Measurements from ENCODE around the gene SRM. TPM values are rescaled to one million over a fixed set of nuclear protein-coding genes. Genes with fewer than 3 reads are reported as not detected.

Gene SRM
- total and polyA plus RNA-seq, 2 donors (not counting 1 experiment from before 2014, with no cell fraction given), result 13.0 to 95.4 TPM

- DNase-seq (ENCODE audit: low read depth in 2 of 2), result no peak
- H3K9ac ChIP-seq (ENCODE audit: insufficient read depth, low read length), result no peak overlapping the region
- H3K4me1 ChIP-seq (ENCODE audit: control insufficient read depth, extremely low read depth, insufficient read depth, low read length), result no peaks in the 10 kb centered on the region
- H3K27me3 ChIP-seq (ENCODE audit: control insufficient read depth, insufficient read depth, low read length), result no peaks in the 10 kb centered on the region
- no peak overlapping the region for H3K4me2 ChIP-seq (ENCODE audit: extremely low read depth, insufficient read depth, low read length)
- no peak for TF ChIP-seq EZH2 (IDR thresholded peaks at IDR 0.05; ENCODE audit: low read length, missing control alignments)
- no peak for TF ChIP-seq CTCF (conservative IDR thresholded peaks at IDR 0.05 in 1 of 2, IDR thresholded peaks at IDR 0.05 in 1 of 2; ENCODE audit: low read depth in 1 of 2, low read length in 2 of 2)
- no peak overlapping the region for H3K27ac ChIP-seq (ENCODE audit: insufficient read depth, low read length)
- H3K9me3 ChIP-seq (ENCODE audit: control insufficient read depth, insufficient read depth, low read depth, low read length), result no peaks in the 10 kb centered on the region
- peaks cover 34% of the 10 kb centered on the region for H3K36me3 ChIP-seq (ENCODE audit: control insufficient read depth, insufficient read depth, low read length)
- no peak overlapping the region for H2AFZ ChIP-seq (ENCODE audit: low read length)
- H4K20me1 ChIP-seq (ENCODE audit: control insufficient read depth, extremely low read depth, insufficient read depth, low read length), result no peaks in the 10 kb centered on the region
- no peak overlapping the region for H3K4me3 ChIP-seq (replicated peaks in 1 of 4; ENCODE audit: control extremely low read depth in 1 of 4, insufficient read depth in 1 of 4, low read depth in 3 of 4, low read length in 4 of 4)
- H3K79me2 ChIP-seq (ENCODE audit: control insufficient read depth, insufficient read depth, low read length), result no peaks in the 10 kb centered on the region
These were observed 12.5 kb upstream of the SRM start for GRCh38 chr1:11072216-11072917.

- no peaks in the 10 kb centered on the region for H3K9me3 ChIP-seq (ENCODE audit: control insufficient read depth, insufficient read depth, low read depth, low read length)
- no peak overlapping the region for H2AFZ ChIP-seq (ENCODE audit: low read length)
- no peak overlapping the region for H3K9ac ChIP-seq (ENCODE audit: insufficient read depth, low read length)
- H3K4me3 ChIP-seq (replicated peaks in 1 of 4; ENCODE audit: control extremely low read depth in 1 of 4, insufficient read depth in 1 of 4, low read depth in 3 of 4, low read length in 4 of 4), result no peak overlapping the region
- peaks cover 34% of the 10 kb centered on the region for H3K36me3 ChIP-seq (ENCODE audit: control insufficient read depth, insufficient read depth, low read length)
- H3K4me1 ChIP-seq (ENCODE audit: control insufficient read depth, extremely low read depth, insufficient read depth, low read length), result no peaks in the 10 kb centered on the region
- H4K20me1 ChIP-seq (ENCODE audit: control insufficient read depth, extremely low read depth, insufficient read depth, low read length), result no peaks in the 10 kb centered on the region
- no peak for DNase-seq (ENCODE audit: low read depth in 2 of 2)
- no peaks in the 10 kb centered on the region for H3K27me3 ChIP-seq (ENCODE audit: control insufficient read depth, insufficient read depth, low read length)
- H3K79me2 ChIP-seq (ENCODE audit: control insufficient read depth, insufficient read depth, low read length), result no peaks in the 10 kb centered on the region
- H3K4me2 ChIP-seq (ENCODE audit: extremely low read depth, insufficient read depth, low read length), result no peak overlapping the region
- H3K27ac ChIP-seq (ENCODE audit: insufficient read depth, low read length), result no peak overlapping the region
- TF ChIP-seq CTCF (conservative IDR thresholded peaks at IDR 0.05 in 1 of 2, IDR thresholded peaks at IDR 0.05 in 1 of 2; ENCODE audit: low read depth in 1 of 2, low read length in 2 of 2) (no peak), EZH2 (IDR thresholded peaks at IDR 0.05; ENCODE audit: low read length, missing control alignments) (no peak)
These were observed 11.8 kb upstream of the SRM start for GRCh38 chr1:11071463-11072215.

GRCh38 chr1:11070876-11071275 is 11.1 kb upstream of the SRM start:
- no peak for DNase-seq (ENCODE audit: low read depth in 2 of 2)
- peaks cover 30% of the 10 kb centered on the region for H3K36me3 ChIP-seq (ENCODE audit: control insufficient read depth, insufficient read depth, low read length)

More at GRCh38 chr1:11070876-11071275, 11.1 kb upstream of the SRM start:
- no peaks in the 10 kb centered on the region for H4K20me1 ChIP-seq (ENCODE audit: control insufficient read depth, extremely low read depth, insufficient read depth, low read length)
- H3K9me3 ChIP-seq (ENCODE audit: control insufficient read depth, insufficient read depth, low read depth, low read length), result no peaks in the 10 kb centered on the region
- H3K9ac ChIP-seq (ENCODE audit: insufficient read depth, low read length), result no peak overlapping the region
- H3K4me2 ChIP-seq (ENCODE audit: extremely low read depth, insufficient read depth, low read length), result no peak overlapping the region
- no peak overlapping the region for H3K4me3 ChIP-seq (replicated peaks in 1 of 4; ENCODE audit: control extremely low read depth in 1 of 4, insufficient read depth in 1 of 4, low read depth in 3 of 4, low read length in 4 of 4)
- no peaks in the 10 kb centered on the region for H3K79me2 ChIP-seq (ENCODE audit: control insufficient read depth, insufficient read depth, low read length)
- H3K4me1 ChIP-seq (ENCODE audit: control insufficient read depth, extremely low read depth, insufficient read depth, low read length), result no peaks in the 10 kb centered on the region
- H3K27me3 ChIP-seq (ENCODE audit: control insufficient read depth, insufficient read depth, low read length), result no peaks in the 10 kb centered on the region
- TF ChIP-seq EZH2 (IDR thresholded peaks at IDR 0.05; ENCODE audit: low read length, missing control alignments), result no peak
- no peak for TF ChIP-seq CTCF (conservative IDR thresholded peaks at IDR 0.05 in 1 of 2, IDR thresholded peaks at IDR 0.05 in 1 of 2; ENCODE audit: low read depth in 1 of 2, low read length in 2 of 2)
- H3K27ac ChIP-seq (ENCODE audit: insufficient read depth, low read length), result no peak overlapping the region
- H2AFZ ChIP-seq (ENCODE audit: low read length), result no peak overlapping the region

All from fibroblast of lung (primary cell).